ENCODE results near the gene PARD3B. TPM values are rescaled to one million over a fixed set of nuclear protein-coding genes. Genes with fewer than 3 reads are reported as not detected.
A peak's percentile ranks its signal among the peaks of the same experiment; 100 is the strongest.

The PARD3B gene
- total RNA-seq, 1 donor from 2014 or later, result 23.8 TPM

GRCh38 chr2:204705243-204705932, 160.1 kb downstream of the PARD3B start:
- Histone ChIP-seq H3K4me3 (no peak overlapping the region), H3K4me1 (peaks cover 6% of the 10 kb centered on the region), H3K27ac (no peak overlapping the region), H3K9me3 (no peaks in the 10 kb centered on the region), H3K36me3 (no peaks in the 10 kb centered on the region), H3K27me3 (ENCODE audit: low read depth) (no peaks in the 10 kb centered on the region)
- intact Hi-C loops (cut with DNase I), result no loop called here
- TF ChIP-seq, protein P1, sequence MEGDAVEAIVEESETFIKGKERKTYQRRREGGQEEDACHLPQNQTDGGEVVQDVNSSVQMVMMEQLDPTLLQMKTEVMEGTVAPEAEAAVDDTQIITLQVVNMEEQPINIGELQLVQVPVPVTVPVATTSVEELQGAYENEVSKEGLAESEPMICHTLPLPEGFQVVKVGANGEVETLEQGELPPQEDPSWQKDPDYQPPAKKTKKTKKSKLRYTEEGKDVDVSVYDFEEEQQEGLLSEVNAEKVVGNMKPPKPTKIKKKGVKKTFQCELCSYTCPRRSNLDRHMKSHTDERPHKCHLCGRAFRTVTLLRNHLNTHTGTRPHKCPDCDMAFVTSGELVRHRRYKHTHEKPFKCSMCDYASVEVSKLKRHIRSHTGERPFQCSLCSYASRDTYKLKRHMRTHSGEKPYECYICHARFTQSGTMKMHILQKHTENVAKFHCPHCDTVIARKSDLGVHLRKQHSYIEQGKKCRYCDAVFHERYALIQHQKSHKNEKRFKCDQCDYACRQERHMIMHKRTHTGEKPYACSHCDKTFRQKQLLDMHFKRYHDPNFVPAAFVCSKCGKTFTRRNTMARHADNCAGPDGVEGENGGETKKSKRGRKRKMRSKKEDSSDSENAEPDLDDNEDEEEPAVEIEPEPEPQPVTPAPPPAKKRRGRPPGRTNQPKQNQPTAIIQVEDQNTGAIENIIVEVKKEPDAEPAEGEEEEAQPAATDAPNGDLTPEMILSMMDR (IDR thresholded peaks at IDR 0.05), result no peak
- DNase-seq (no peak), ATAC-seq (peak; percentile 74 to 82)

GRCh38 chr2:204706939-204707338, 161.7 kb downstream of the PARD3B start:
- no peaks in the 10 kb centered on the region for H3K27me3 ChIP-seq (ENCODE audit: low read depth)
- ATAC-seq (no peak), DNase-seq (no peak)
- H3K36me3 ChIP-seq, result no peaks in the 10 kb centered on the region
- H3K27ac ChIP-seq, result no peak overlapping the region
- peaks cover 6% of the 10 kb centered on the region for H3K4me1 ChIP-seq
- H3K4me3 ChIP-seq, result no peak overlapping the region
- TF ChIP-seq, protein P1 (IDR thresholded peaks at IDR 0.05), result no peak
- intact Hi-C loops (cut with DNase I), result no loop called here
- no peaks in the 10 kb centered on the region for H3K9me3 ChIP-seq

GRCh38 chr2:204713211-204713610, 167.9 kb downstream of the PARD3B start:
- ATAC-seq (no peak), DNase-seq (no peak)
- no peaks in the 10 kb centered on the region for H3K9me3 ChIP-seq
- H3K27me3 ChIP-seq (ENCODE audit: low read depth), result no peaks in the 10 kb centered on the region
- H3K27ac ChIP-seq, result no peak overlapping the region
- TF ChIP-seq, protein P1 (IDR thresholded peaks at IDR 0.05), result no peak
- no peaks in the 10 kb centered on the region for H3K36me3 ChIP-seq
- no peaks in the 10 kb centered on the region for H3K4me1 ChIP-seq
- no peak overlapping the region for H3K4me3 ChIP-seq
- intact Hi-C loops (cut with DNase I), result no loop called here

DNA sequence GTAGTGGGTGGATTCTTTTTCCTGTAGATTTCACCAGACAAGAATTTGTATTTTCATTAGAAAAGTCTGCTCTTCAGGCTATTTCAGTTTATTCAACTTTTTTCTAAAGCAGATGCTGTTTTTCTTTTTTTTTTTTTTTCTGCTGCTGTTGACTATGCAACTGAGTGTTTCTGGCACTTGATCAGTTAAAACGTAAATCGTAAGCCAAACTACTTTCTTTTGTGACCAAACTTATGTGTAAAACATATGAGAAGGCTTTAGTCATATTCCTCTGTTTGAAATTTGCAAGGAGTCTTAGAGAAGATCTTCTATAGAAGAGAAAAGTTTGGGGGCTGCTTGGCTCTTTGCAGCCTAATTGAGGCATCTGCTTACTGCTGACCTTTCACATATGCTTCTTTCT, 170.1 kb downstream of the PARD3B start:
- intact Hi-C loops (cut with DNase I), result no loop called here
- no peaks in the 10 kb centered on the region for H3K36me3 ChIP-seq
- H3K4me1 ChIP-seq, result no peaks in the 10 kb centered on the region
- H3K9me3 ChIP-seq, result no peaks in the 10 kb centered on the region
- DNase-seq (no peak), ATAC-seq (no peak)
- no peaks in the 10 kb centered on the region for H3K27me3 ChIP-seq (ENCODE audit: low read depth)
- H3K4me3 ChIP-seq, result no peak overlapping the region
- TF ChIP-seq, protein P1 (IDR thresholded peaks at IDR 0.05), result no peak
- no peak overlapping the region for H3K27ac ChIP-seq

GRCh38 chr2:204717591-204717990, 172.3 kb downstream of the PARD3B start:
- ATAC-seq, result no peak
- Histone ChIP-seq H3K27me3 (ENCODE audit: low read depth) (no peaks in the 10 kb centered on the region), H3K36me3 (no peaks in the 10 kb centered on the region), H3K4me3 (no peak overlapping the region), H3K27ac (no peak overlapping the region), H3K4me1 (no peaks in the 10 kb centered on the region), H3K9me3 (no peaks in the 10 kb centered on the region)
- TF ChIP-seq, protein P1 (IDR thresholded peaks at IDR 0.05), result no peak
- intact Hi-C loops (cut with DNase I), result no loop called here
- no peak for DNase-seq

Measured in lower lobe of right lung (tissue), 2 donors.